ENCODE data around the gene RAPGEF3. TPM values are rescaled to one million over a fixed set of nuclear protein-coding genes. Genes with fewer than 3 reads are reported as not detected.
A peak's percentile ranks its signal among the peaks of the same experiment; 100 is the strongest.

The RAPGEF3 gene
- total and polyA plus RNA-seq, 9 of the 15 experiments (the other 6 are each of a cell fraction or from before 2014, with no cell fraction given) = 0.03 to 0.78 (median 0.37) TPM; not detected in 1

GRCh38 chr12:47742253-47742825, 16.3 kb downstream of the RAPGEF3 start (continued):
- TF ChIP-seq ZBTB40 (IDR thresholded peaks at IDR 0.05) = no peak
- TF ChIP-seq ZBTB40 (CRISPR knock-in tag; IDR thresholded peaks at IDR 0.05) = no peak
- TF ChIP-seq MXD1 (CRISPR knock-in tag; IDR thresholded peaks at IDR 0.05; ENCODE audit: borderline replicate concordance, poor library complexity, severe bottlenecking) = no peak
- TF ChIP-seq CBFA2T3 (IDR thresholded peaks at IDR 0.05) = no peak
- no peak for TF ChIP-seq ID3 (CRISPR knock-in tag; IDR thresholded peaks at IDR 0.05)
- TF ChIP-seq ID3 (tag; IDR thresholded peaks at IDR 0.05) = 0 out of 2 replicates have a peak, but pooled peaks have one; percentile 65
- 0 out of 2 replicates have a peak, but pooled peaks have one; percentile 50 for TF ChIP-seq XRCC5 (IDR thresholded peaks at IDR 0.05; ENCODE audit: low read depth, low read length)
- no peak for TF ChIP-seq CHD4 (IDR thresholded peaks at IDR 0.05; ENCODE audit: insufficient read depth, insufficient replicate concordance, low read depth, low read length, poor library complexity, severe bottlenecking)
- no peak for TF ChIP-seq ATF7 (IDR thresholded peaks at IDR 0.05)
- TF ChIP-seq LEF1 (IDR thresholded peaks at IDR 0.05) = no peak
